DOHH2 (cell line): ENCODE data around the gene PLSCR4.

ENCODE experiments used
- EZH2phosphoT487 ChIP-seq: fragments of 200-600 bp; sonication (generic); IDR thresholded peaks from 2 replicates; pipeline ENCODE4 v1.6.1; 2017; ENCODE audit warnings: borderline replicate concordance, mild to moderate bottlenecking, antibody characterized with exemption, low read length, moderate library complexity, mixed read lengths
- TF ChIP-seq, protein P1 (sequence below): fragments of 200-600 bp; sonication (generic); IDR thresholded peaks from one replicate; pipeline ENCODE4 v1.5.1; 2014; ENCODE audit warnings: antibody characterized with exemption, mild to moderate bottlenecking, low read depth, low read length; ENCODE audit not compliant: poor library complexity, severe bottlenecking

GRCh38 chr3:146271180-146271579 lies 20.3 kb upstream of the PLSCR4 start:
- TF ChIP-seq, protein P1, sequence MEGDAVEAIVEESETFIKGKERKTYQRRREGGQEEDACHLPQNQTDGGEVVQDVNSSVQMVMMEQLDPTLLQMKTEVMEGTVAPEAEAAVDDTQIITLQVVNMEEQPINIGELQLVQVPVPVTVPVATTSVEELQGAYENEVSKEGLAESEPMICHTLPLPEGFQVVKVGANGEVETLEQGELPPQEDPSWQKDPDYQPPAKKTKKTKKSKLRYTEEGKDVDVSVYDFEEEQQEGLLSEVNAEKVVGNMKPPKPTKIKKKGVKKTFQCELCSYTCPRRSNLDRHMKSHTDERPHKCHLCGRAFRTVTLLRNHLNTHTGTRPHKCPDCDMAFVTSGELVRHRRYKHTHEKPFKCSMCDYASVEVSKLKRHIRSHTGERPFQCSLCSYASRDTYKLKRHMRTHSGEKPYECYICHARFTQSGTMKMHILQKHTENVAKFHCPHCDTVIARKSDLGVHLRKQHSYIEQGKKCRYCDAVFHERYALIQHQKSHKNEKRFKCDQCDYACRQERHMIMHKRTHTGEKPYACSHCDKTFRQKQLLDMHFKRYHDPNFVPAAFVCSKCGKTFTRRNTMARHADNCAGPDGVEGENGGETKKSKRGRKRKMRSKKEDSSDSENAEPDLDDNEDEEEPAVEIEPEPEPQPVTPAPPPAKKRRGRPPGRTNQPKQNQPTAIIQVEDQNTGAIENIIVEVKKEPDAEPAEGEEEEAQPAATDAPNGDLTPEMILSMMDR = no peak
- no peak for TF ChIP-seq EZH2phosphoT487
